ENCODE measurements around the gene TAOK2.
"Not testable (repeated sequence)": the region's sequence is repeated elsewhere in the genome, so short reads cannot be mapped to it uniquely, and the experiment has no call there.

TAOK2 gene
- total RNA-seq: 105 to 114 reads per million in 2 donors

- DNase-seq: peak; percentile 96
Observed at GRCh38 chr16:29973384-29974246, at the start of gene TAOK2. Gene TAOK2, plus strand, starts transcription at chr16:29973868. Its CDS starts 3,905 bp downstream, at chr16:29977773.

- no peak for DNase-seq
Observed at GRCh38 chr16:29925105-29925756, 48.4 kb upstream of the TAOK2 start.

GRCh38 chr16:29925781-29926710 lies 47.6 kb upstream of the TAOK2 start, which contains the start of gene KCTD13:
Gene KCTD13, minus strand, starts transcription at chr16:29926226. Its CDS starts 193 bp downstream, at chr16:29926033.
- DNase-seq: peak; percentile 80

- DNase-seq: no peak
Observed at GRCh38 chr16:29926711-29927052, 47.0 kb upstream of the TAOK2 start.

- DNase-seq: no peak
Observed at GRCh38 chr16:29927070-29927905, 46.4 kb upstream of the TAOK2 start.

- not testable (repeated sequence) for DNase-seq
Observed at GRCh38 chr16:29931750-29932149, 41.9 kb upstream of the TAOK2 start.

- no peak for DNase-seq
Observed at GRCh38 chr16:29940656-29941055, 33.0 kb upstream of the TAOK2 start.

- no peak for DNase-seq
Observed at GRCh38 chr16:29943846-29944799, 29.5 kb upstream of the TAOK2 start.

GRCh38 chr16:29947897-29948296 lies 25.8 kb upstream of the TAOK2 start:
- DNase-seq: no peak

GRCh38 chr16:29950806-29951461 lies 22.7 kb upstream of the TAOK2 start:
- DNase-seq: no peak

- DNase-seq: no peak
Observed at GRCh38 chr16:29951625-29952365, 21.9 kb upstream of the TAOK2 start.

- DNase-seq: no peak
Observed at GRCh38 chr16:29958756-29959155, 14.9 kb upstream of the TAOK2 start.

GRCh38 chr16:29959293-29959692 lies 14.4 kb upstream of the TAOK2 start:
- DNase-seq: no peak

- DNase-seq: not testable (repeated sequence)
Observed at GRCh38 chr16:29959821-29960220, 13.8 kb upstream of the TAOK2 start.

- no peak for DNase-seq
Observed at GRCh38 chr16:29961127-29961478, 12.6 kb upstream of the TAOK2 start.

GRCh38 chr16:29961479-29962343 lies 12.0 kb upstream of the TAOK2 start, which contains the start of gene TMEM219:
Gene TMEM219, plus strand, starts transcription at chr16:29962079. Its CDS starts 1,065 bp downstream, at chr16:29963144.
- peak; percentile 93 for DNase-seq

GRCh38 chr16:29962344-29962994 lies 11.2 kb upstream of the TAOK2 start:
- DNase-seq: no peak

Measured in activated gamma-delta T cell (primary cell).